Mesendoderm (in vitro differentiated cells): Measurements from ENCODE around the gene FAM217B.

Experiments
- DNase-seq: peaks from one replicate; pipeline ENCODE4 v3.0.0; 2013
- H2AK5ac ChIP-seq: 2 replicates; pipeline ENCODE4 v1.6.1; 2013; ENCODE audit warnings: low read length, inconsistent platforms
- H2BK120ac ChIP-seq: 2 replicates; pipeline ENCODE4 v1.6.1; 2013; ENCODE audit warnings: low read depth, mild to moderate bottlenecking, low read length, moderate library complexity, mixed read lengths
- H2BK15ac ChIP-seq: replicated peaks from 2 replicates; pipeline ENCODE4 v1.6.1; 2013; ENCODE audit warnings: low read depth, mild to moderate bottlenecking, moderate library complexity
- H2BK5ac ChIP-seq: 2 replicates; pipeline ENCODE4 v1.6.1; 2013; ENCODE audit warnings: low read length, inconsistent platforms
- H3K18ac ChIP-seq: 2 replicates; pipeline ENCODE4 v1.6.1; 2013; ENCODE audit warnings: mild to moderate bottlenecking, low read length, mixed read lengths
- H3K23ac ChIP-seq: one replicate; pipeline ENCODE4 v1.6.1; 2013; ENCODE audit warnings: low read length
- H3K27ac ChIP-seq: 2 replicates; pipeline ENCODE4 v1.5.1; 2013; ENCODE audit warnings: low read depth, mild to moderate bottlenecking, inconsistent platforms, low read length, moderate library complexity
- H3K27me3 ChIP-seq: 2 replicates; pipeline ENCODE4 v1.6.1; 2013; ENCODE audit warnings: low read length, control low read depth, mild to moderate bottlenecking, inconsistent platforms; ENCODE audit not compliant: insufficient read depth, poor library complexity
- H3K36me3 ChIP-seq: 2 replicates; pipeline ENCODE4 v1.6.1; 2013; ENCODE audit warnings: low read length, inconsistent platforms; ENCODE audit not compliant: control insufficient read depth, insufficient read depth
- H3K4ac ChIP-seq: one replicate; pipeline ENCODE4 v1.6.1; 2013; ENCODE audit warnings: low read depth, mild to moderate bottlenecking, low read length, moderate library complexity
- H3K4me1 ChIP-seq: 2 replicates; pipeline ENCODE4 v1.6.1; 2013; ENCODE audit warnings: low read depth, low read length, inconsistent platforms; ENCODE audit not compliant: control insufficient read depth
- H3K4me2 ChIP-seq: 2 replicates; pipeline ENCODE4 v1.6.1; 2013; ENCODE audit warnings: low read length
- H3K4me3 ChIP-seq: 2 replicates; pipeline ENCODE4 v1.5.1; 2013; ENCODE audit warnings: mild to moderate bottlenecking, low read length
- H3K56ac ChIP-seq: one replicate; pipeline ENCODE4 v1.6.1; 2013; ENCODE audit warnings: low read length
- H3K79me1 ChIP-seq: 2 replicates; pipeline ENCODE4 v1.6.1; 2013; ENCODE audit warnings: low read length, inconsistent platforms
- H3K79me2 ChIP-seq: 2 replicates; pipeline ENCODE4 v1.6.1; 2013; ENCODE audit warnings: mild to moderate bottlenecking, low read length; ENCODE audit not compliant: control insufficient read depth, insufficient read depth
- H3K9ac ChIP-seq: 2 replicates; pipeline ENCODE4 v1.6.1; 2013; ENCODE audit warnings: low read length, inconsistent platforms
- H4K5ac ChIP-seq: one replicate; pipeline ENCODE4 v1.6.1; 2013; ENCODE audit warnings: low read length
- H4K8ac ChIP-seq: one replicate; pipeline ENCODE4 v1.6.1; 2013; ENCODE audit warnings: low read depth, mild to moderate bottlenecking, control low read depth, low read length, moderate library complexity
- WGBS: extraction: QIAGEN DNeasy Blood & Tissue Kit; methylation state at CpG from one replicate; pipeline ENCODE4 v1.1.7; 2013; ENCODE audit warnings: low lambda C conversion rate, missing lambda C conversion rate; ENCODE audit not compliant: insufficient coverage; ENCODE audit errors: extremely low coverage; 5-methylcytosine and 5-hydroxymethylcytosine counted together

FAM217B gene

GRCh38 chr20:59945731-59946130, 5.5 kb downstream of the FAM217B start:
- no peak overlapping the region for H2AK5ac ChIP-seq
- no peak overlapping the region for H4K8ac ChIP-seq
- H3K4me3 ChIP-seq: no peak overlapping the region
- H3K9ac ChIP-seq: no peak overlapping the region
- H3K56ac ChIP-seq: no peak overlapping the region
- peak; percentile 51 for DNase-seq
- no peaks in the 10 kb centered on the region for H3K27me3 ChIP-seq
- no peaks in the 10 kb centered on the region for H3K79me2 ChIP-seq
- no peaks in the 10 kb centered on the region for H3K79me1 ChIP-seq
- H2BK120ac ChIP-seq: no peak overlapping the region
- H3K4me1 ChIP-seq: no peaks in the 10 kb centered on the region
- H3K18ac ChIP-seq: no peak overlapping the region
- H3K4me2 ChIP-seq: no peak overlapping the region
- H2BK5ac ChIP-seq: no peak overlapping the region
- H3K36me3 ChIP-seq: no peaks in the 10 kb centered on the region
- H3K27ac ChIP-seq: no peak overlapping the region
- H2BK15ac ChIP-seq: no peak overlapping the region
- WGBS: no CpG with 5 or more reads among the region's 2 CpGs
- H4K5ac ChIP-seq: no peak overlapping the region
- no peak overlapping the region for H3K23ac ChIP-seq
- H3K4ac ChIP-seq: no peak overlapping the region

GRCh38 chr20:59947376-59947775, 7.2 kb downstream of the FAM217B start:
- H3K27me3 ChIP-seq: no peaks in the 10 kb centered on the region
- no peak overlapping the region for H2BK5ac ChIP-seq
- no peak overlapping the region for H4K8ac ChIP-seq
- no peak overlapping the region for H2AK5ac ChIP-seq
- no CpG with 5 or more reads among the region's 8 CpGs for WGBS
- no peak overlapping the region for H3K4me3 ChIP-seq
- H3K4ac ChIP-seq: no peak overlapping the region
- H3K4me1 ChIP-seq: no peaks in the 10 kb centered on the region
- no peaks in the 10 kb centered on the region for H3K36me3 ChIP-seq
- H3K23ac ChIP-seq: no peak overlapping the region
- H3K18ac ChIP-seq: no peak overlapping the region
- no peak overlapping the region for H3K27ac ChIP-seq
- no peak overlapping the region for H3K56ac ChIP-seq
- H2BK120ac ChIP-seq: no peak overlapping the region
- no peak overlapping the region for H4K5ac ChIP-seq
- H3K79me2 ChIP-seq: no peaks in the 10 kb centered on the region
- no peak overlapping the region for H3K4me2 ChIP-seq
- no peak overlapping the region for H2BK15ac ChIP-seq
- H3K79me1 ChIP-seq: no peaks in the 10 kb centered on the region
- no peak overlapping the region for H3K9ac ChIP-seq
- no peak for DNase-seq

- H3K36me3 ChIP-seq: no peaks in the 10 kb centered on the region
- no peak overlapping the region for H2BK120ac ChIP-seq
- H4K8ac ChIP-seq: no peak overlapping the region
- no peak overlapping the region for H3K23ac ChIP-seq
- H2BK15ac ChIP-seq: no peak overlapping the region
- no peak overlapping the region for H3K9ac ChIP-seq
- H2AK5ac ChIP-seq: no peak overlapping the region
- H3K79me1 ChIP-seq: no peaks in the 10 kb centered on the region
- no peak overlapping the region for H3K4me2 ChIP-seq
- H3K4me3 ChIP-seq: no peak overlapping the region
- no peaks in the 10 kb centered on the region for H3K27me3 ChIP-seq
- no peaks in the 10 kb centered on the region for H3K79me2 ChIP-seq
- WGBS: no CpG with 5 or more reads among the region's 1 CpG
- no peak for DNase-seq
- H3K4ac ChIP-seq: no peak overlapping the region
- H2BK5ac ChIP-seq: no peak overlapping the region
- H3K56ac ChIP-seq: no peak overlapping the region
- no peaks in the 10 kb centered on the region for H3K4me1 ChIP-seq
- no peak overlapping the region for H4K5ac ChIP-seq
- no peak overlapping the region for H3K18ac ChIP-seq
- H3K27ac ChIP-seq: no peak overlapping the region
Observed at GRCh38 chr20:59948212-59948611, 8.0 kb downstream of the FAM217B start.

GRCh38 chr20:59948828-59949720, 8.9 kb downstream of the FAM217B start:
- no peak overlapping the region for H4K5ac ChIP-seq
- H3K23ac ChIP-seq: no peak overlapping the region
- no peak overlapping the region for H2AK5ac ChIP-seq
- H3K79me2 ChIP-seq: no peaks in the 10 kb centered on the region
- peak; percentile 56 for DNase-seq
- H3K4me2 ChIP-seq: no peak overlapping the region
- H2BK5ac ChIP-seq: no peak overlapping the region
- H3K4me1 ChIP-seq: no peaks in the 10 kb centered on the region
- H3K36me3 ChIP-seq: no peaks in the 10 kb centered on the region
- no peak overlapping the region for H3K9ac ChIP-seq
- no peaks in the 10 kb centered on the region for H3K79me1 ChIP-seq
- no peak overlapping the region for H3K4ac ChIP-seq
- H3K4me3 ChIP-seq: no peak overlapping the region
- H2BK15ac ChIP-seq: no peak overlapping the region
- no peak overlapping the region for H3K27ac ChIP-seq
- H4K8ac ChIP-seq: no peak overlapping the region
- WGBS: no CpG with 5 or more reads among the region's 7 CpGs
- H3K56ac ChIP-seq: no peak overlapping the region
- H3K18ac ChIP-seq: no peak overlapping the region
- H3K27me3 ChIP-seq: no peaks in the 10 kb centered on the region
- H2BK120ac ChIP-seq: no peak overlapping the region

- H3K27ac ChIP-seq: no peak overlapping the region
- no peak overlapping the region for H3K4me2 ChIP-seq
- no peaks in the 10 kb centered on the region for H3K27me3 ChIP-seq
- no CpG with 5 or more reads among the region's 6 CpGs for WGBS
- H3K79me2 ChIP-seq: no peaks in the 10 kb centered on the region
- no peak overlapping the region for H3K4me3 ChIP-seq
- H3K4ac ChIP-seq: no peak overlapping the region
- H2AK5ac ChIP-seq: no peak overlapping the region
- H4K5ac ChIP-seq: no peak overlapping the region
- H2BK120ac ChIP-seq: no peak overlapping the region
- no peak overlapping the region for H2BK5ac ChIP-seq
- H3K18ac ChIP-seq: no peak overlapping the region
- H4K8ac ChIP-seq: no peak overlapping the region
- H3K4me1 ChIP-seq: no peaks in the 10 kb centered on the region
- H2BK15ac ChIP-seq: no peak overlapping the region
- no peaks in the 10 kb centered on the region for H3K79me1 ChIP-seq
- no peaks in the 10 kb centered on the region for H3K36me3 ChIP-seq
- H3K23ac ChIP-seq: no peak overlapping the region
- no peak for DNase-seq
- no peak overlapping the region for H3K9ac ChIP-seq
- no peak overlapping the region for H3K56ac ChIP-seq
Observed at GRCh38 chr20:59949911-59950310, 9.7 kb downstream of the FAM217B start.

- H3K4ac ChIP-seq: no peak overlapping the region
- H3K9ac ChIP-seq: no peak overlapping the region
- H3K79me2 ChIP-seq: no peaks in the 10 kb centered on the region
- H3K4me2 ChIP-seq: no peak overlapping the region
- H3K4me1 ChIP-seq: no peaks in the 10 kb centered on the region
- H3K4me3 ChIP-seq: no peak overlapping the region
- no peak overlapping the region for H2AK5ac ChIP-seq
- no CpG with 5 or more reads among the region's 4 CpGs for WGBS
- H3K18ac ChIP-seq: no peak overlapping the region
- no peak overlapping the region for H3K27ac ChIP-seq
- H3K23ac ChIP-seq: no peak overlapping the region
- H4K5ac ChIP-seq: no peak overlapping the region
- no peak overlapping the region for H4K8ac ChIP-seq
- no peak overlapping the region for H2BK120ac ChIP-seq
- H3K27me3 ChIP-seq: no peaks in the 10 kb centered on the region
- H2BK15ac ChIP-seq: no peak overlapping the region
- H3K36me3 ChIP-seq: no peaks in the 10 kb centered on the region
- H2BK5ac ChIP-seq: no peak overlapping the region
- no peaks in the 10 kb centered on the region for H3K79me1 ChIP-seq
- no peak for DNase-seq
- no peak overlapping the region for H3K56ac ChIP-seq
Observed at GRCh38 chr20:59954718-59955117, 14.5 kb downstream of the FAM217B start.
